A549 treated with Hydrocortisone at 1 μM for 4 hours (cell line): ENCODE results near the gene VEGFC. TPM values are rescaled to one million over a fixed set of nuclear protein-coding genes. Genes with fewer than 3 reads are reported as not detected.

Experiments used
- total RNA-seq: library from RNA; stranded (reverse); fragments of 200-300 nt; extraction: Qiagen RNA extraction; gene quantifications from 5 replicates; pipeline ENCODE4 v1.2.3, GENCODE V29; 2022

VEGFC gene, protein sequence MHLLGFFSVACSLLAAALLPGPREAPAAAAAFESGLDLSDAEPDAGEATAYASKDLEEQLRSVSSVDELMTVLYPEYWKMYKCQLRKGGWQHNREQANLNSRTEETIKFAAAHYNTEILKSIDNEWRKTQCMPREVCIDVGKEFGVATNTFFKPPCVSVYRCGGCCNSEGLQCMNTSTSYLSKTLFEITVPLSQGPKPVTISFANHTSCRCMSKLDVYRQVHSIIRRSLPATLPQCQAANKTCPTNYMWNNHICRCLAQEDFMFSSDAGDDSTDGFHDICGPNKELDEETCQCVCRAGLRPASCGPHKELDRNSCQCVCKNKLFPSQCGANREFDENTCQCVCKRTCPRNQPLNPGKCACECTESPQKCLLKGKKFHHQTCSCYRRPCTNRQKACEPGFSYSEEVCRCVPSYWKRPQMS
- total RNA-seq, result 8.7 to 10.0 TPM (median 9.4 TPM) in 5 replicates

DNA sequence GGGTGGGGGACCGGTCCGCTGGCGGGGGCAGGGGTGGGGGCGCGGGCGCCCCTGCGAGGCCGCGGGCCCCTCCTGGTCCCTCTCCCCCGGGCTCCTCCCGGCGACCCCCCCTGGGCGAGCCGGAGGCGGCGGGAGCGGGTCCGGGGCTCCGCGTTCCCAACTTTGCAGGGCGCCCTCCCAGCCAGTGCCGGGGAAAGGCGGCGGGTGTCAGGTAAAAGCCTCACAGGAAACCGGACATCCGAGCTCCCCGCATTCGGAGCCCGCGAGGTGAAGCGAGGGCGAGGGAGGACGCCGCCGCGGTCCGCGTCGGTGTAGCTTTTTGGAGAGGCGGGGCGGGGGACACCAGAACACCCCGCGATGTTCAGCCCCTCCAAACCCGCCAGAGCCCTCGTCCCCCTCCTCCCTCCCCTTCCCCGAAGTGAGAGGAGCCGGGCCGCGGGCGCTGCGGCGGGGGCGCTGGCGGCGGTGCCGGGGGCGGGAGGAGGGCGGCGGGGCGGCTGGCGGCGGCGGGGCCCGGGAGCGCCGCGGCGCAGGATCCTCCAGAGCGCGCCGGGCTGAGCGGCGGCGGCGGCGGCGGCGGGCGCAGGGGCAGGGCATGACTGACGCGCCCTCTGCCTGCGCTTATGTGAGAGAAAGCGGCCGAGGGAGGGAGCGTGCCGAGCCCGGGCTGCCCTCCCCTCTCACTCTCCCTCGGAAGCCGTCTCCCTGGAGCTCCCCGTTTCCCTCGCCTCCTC, at the start of gene VEGFC:
Gene VEGFC, minus strand, starts transcription at position 597 of the 734 bp plus-strand sequence. CDS start 611 bp downstream, outside the sequence.

